ENCODE results near the gene DHDDS.

DHDDS gene

GRCh38 chr1:26405281-26405915, 26.7 kb upstream of the DHDDS start:
- H3K27me3 ChIP-seq (ENCODE audit: control insufficient read depth, insufficient read depth, low read length) = peaks cover 21% of the 10 kb centered on the region

GRCh38 chr1:26408604-26409003, 23.5 kb upstream of the DHDDS start:
- H3K4me3 ChIP-seq (ENCODE audit: low read length) = no peak overlapping the region
- H3K9me3 ChIP-seq (ENCODE audit: control insufficient read depth, low read length) = no peaks in the 10 kb centered on the region
- H3K36me3 ChIP-seq (ENCODE audit: control insufficient read depth, insufficient read depth, low read length) = no peaks in the 10 kb centered on the region
- H3K4me1 ChIP-seq (ENCODE audit: control insufficient read depth, insufficient read depth, low read length) = no peaks in the 10 kb centered on the region
- H3K27me3 ChIP-seq (ENCODE audit: control insufficient read depth, insufficient read depth, low read length) = peaks cover 51% of the 10 kb centered on the region
- no peak overlapping the region for H3K9ac ChIP-seq (ENCODE audit: low read length)

More at GRCh38 chr1:26405281-26405915, 26.7 kb upstream of the DHDDS start:
- Histone ChIP-seq H3K9me3 (ENCODE audit: control insufficient read depth, low read length) (no peaks in the 10 kb centered on the region), H3K36me3 (ENCODE audit: control insufficient read depth, insufficient read depth, low read length) (no peaks in the 10 kb centered on the region), H3K9ac (ENCODE audit: low read length) (no peak overlapping the region), H3K4me1 (ENCODE audit: control insufficient read depth, insufficient read depth, low read length) (no peaks in the 10 kb centered on the region), H3K4me3 (ENCODE audit: low read length) (no peak overlapping the region)

GRCh38 chr1:26409191-26409807, 22.8 kb upstream of the DHDDS start:
- Histone ChIP-seq H3K9ac (ENCODE audit: low read length) (no peak overlapping the region), H3K27me3 (ENCODE audit: control insufficient read depth, insufficient read depth, low read length) (peaks cover 50% of the 10 kb centered on the region), H3K4me1 (ENCODE audit: control insufficient read depth, insufficient read depth, low read length) (no peaks in the 10 kb centered on the region), H3K4me3 (ENCODE audit: low read length) (no peak overlapping the region), H3K9me3 (ENCODE audit: control insufficient read depth, low read length) (no peaks in the 10 kb centered on the region), H3K36me3 (ENCODE audit: control insufficient read depth, insufficient read depth, low read length) (no peaks in the 10 kb centered on the region)

- Histone ChIP-seq H3K9ac (ENCODE audit: low read length) (no peak within 1 kb of the TSS), H3K36me3 (ENCODE audit: control insufficient read depth, insufficient read depth, low read length) (no peaks in the 10 kb centered on the region), H3K4me3 (ENCODE audit: low read length) (no peak within 1 kb of the TSS), H3K4me1 (ENCODE audit: control insufficient read depth, insufficient read depth, low read length) (no peaks in the 10 kb centered on the region), H3K27me3 (ENCODE audit: control insufficient read depth, insufficient read depth, low read length) (peaks cover 58% of the 10 kb centered on the region), H3K9me3 (ENCODE audit: control insufficient read depth, low read length) (no peaks in the 10 kb centered on the region)
These were observed 21.2 kb upstream of the DHDDS start, which contains the start of gene LIN28A for GRCh38 chr1:26410706-26411623. Gene LIN28A, plus strand, starts transcription at chr1:26410817. Its CDS starts 75 bp downstream, at chr1:26410892.

GRCh38 chr1:26411624-26412074, 20.5 kb upstream of the DHDDS start:
- Histone ChIP-seq H3K4me1 (ENCODE audit: control insufficient read depth, insufficient read depth, low read length) (no peaks in the 10 kb centered on the region), H3K9ac (ENCODE audit: low read length) (no peak overlapping the region), H3K27me3 (ENCODE audit: control insufficient read depth, insufficient read depth, low read length) (peaks cover 58% of the 10 kb centered on the region), H3K9me3 (ENCODE audit: control insufficient read depth, low read length) (no peaks in the 10 kb centered on the region), H3K4me3 (ENCODE audit: low read length) (no peak overlapping the region), H3K36me3 (ENCODE audit: control insufficient read depth, insufficient read depth, low read length) (no peaks in the 10 kb centered on the region)

GRCh38 chr1:26412180-26412840, 19.8 kb upstream of the DHDDS start:
- Histone ChIP-seq H3K36me3 (ENCODE audit: control insufficient read depth, insufficient read depth, low read length) (no peaks in the 10 kb centered on the region), H3K4me1 (ENCODE audit: control insufficient read depth, insufficient read depth, low read length) (no peaks in the 10 kb centered on the region), H3K27me3 (ENCODE audit: control insufficient read depth, insufficient read depth, low read length) (peaks cover 58% of the 10 kb centered on the region), H3K9ac (ENCODE audit: low read length) (no peak overlapping the region), H3K4me3 (ENCODE audit: low read length) (no peak overlapping the region), H3K9me3 (ENCODE audit: control insufficient read depth, low read length) (no peaks in the 10 kb centered on the region)

GRCh38 chr1:26413031-26413430, 19.1 kb upstream of the DHDDS start:
- no peaks in the 10 kb centered on the region for H3K4me1 ChIP-seq (ENCODE audit: control insufficient read depth, insufficient read depth, low read length)
- no peaks in the 10 kb centered on the region for H3K9me3 ChIP-seq (ENCODE audit: control insufficient read depth, low read length)
- H3K27me3 ChIP-seq (ENCODE audit: control insufficient read depth, insufficient read depth, low read length) = peaks cover 58% of the 10 kb centered on the region
- H3K9ac ChIP-seq (ENCODE audit: low read length) = no peak overlapping the region
- no peaks in the 10 kb centered on the region for H3K36me3 ChIP-seq (ENCODE audit: control insufficient read depth, insufficient read depth, low read length)
- H3K4me3 ChIP-seq (ENCODE audit: low read length) = no peak overlapping the region

GRCh38 chr1:26417111-26417759, 14.9 kb upstream of the DHDDS start:
- H3K9me3 ChIP-seq (ENCODE audit: control insufficient read depth, low read length) = no peaks in the 10 kb centered on the region
- no peaks in the 10 kb centered on the region for H3K4me1 ChIP-seq (ENCODE audit: control insufficient read depth, insufficient read depth, low read length)
- no peak overlapping the region for H3K9ac ChIP-seq (ENCODE audit: low read length)
- no peaks in the 10 kb centered on the region for H3K36me3 ChIP-seq (ENCODE audit: control insufficient read depth, insufficient read depth, low read length)
- peaks cover 25% of the 10 kb centered on the region for H3K27me3 ChIP-seq (ENCODE audit: control insufficient read depth, insufficient read depth, low read length)
- no peak overlapping the region for H3K4me3 ChIP-seq (ENCODE audit: low read length)

GRCh38 chr1:26418865-26419349, 13.2 kb upstream of the DHDDS start:
- H3K36me3 ChIP-seq (ENCODE audit: control insufficient read depth, insufficient read depth, low read length) = no peaks in the 10 kb centered on the region
- H3K9me3 ChIP-seq (ENCODE audit: control insufficient read depth, low read length) = no peaks in the 10 kb centered on the region
- H3K27me3 ChIP-seq (ENCODE audit: control insufficient read depth, insufficient read depth, low read length) = peaks cover 14% of the 10 kb centered on the region
- no peaks in the 10 kb centered on the region for H3K4me1 ChIP-seq (ENCODE audit: control insufficient read depth, insufficient read depth, low read length)
- no peak overlapping the region for H3K9ac ChIP-seq (ENCODE audit: low read length)
- H3K4me3 ChIP-seq (ENCODE audit: low read length) = no peak overlapping the region

GRCh38 chr1:26419494-26419893, 12.6 kb upstream of the DHDDS start:
- no peak overlapping the region for H3K4me3 ChIP-seq (ENCODE audit: low read length)
- no peak overlapping the region for H3K9ac ChIP-seq (ENCODE audit: low read length)
- no peaks in the 10 kb centered on the region for H3K36me3 ChIP-seq (ENCODE audit: control insufficient read depth, insufficient read depth, low read length)
- no peaks in the 10 kb centered on the region for H3K9me3 ChIP-seq (ENCODE audit: control insufficient read depth, low read length)
- no peaks in the 10 kb centered on the region for H3K4me1 ChIP-seq (ENCODE audit: control insufficient read depth, insufficient read depth, low read length)
- peaks cover 12% of the 10 kb centered on the region for H3K27me3 ChIP-seq (ENCODE audit: control insufficient read depth, insufficient read depth, low read length)

- Histone ChIP-seq H3K9ac (ENCODE audit: low read length) (no peak overlapping the region), H3K27me3 (ENCODE audit: control insufficient read depth, insufficient read depth, low read length) (no peaks in the 10 kb centered on the region), H3K9me3 (ENCODE audit: control insufficient read depth, low read length) (no peaks in the 10 kb centered on the region), H3K4me3 (ENCODE audit: low read length) (no peak overlapping the region), H3K36me3 (ENCODE audit: control insufficient read depth, insufficient read depth, low read length) (no peaks in the 10 kb centered on the region), H3K4me1 (ENCODE audit: control insufficient read depth, insufficient read depth, low read length) (peaks cover 15% of the 10 kb centered on the region)
These were observed 2.4 kb upstream of the DHDDS start for GRCh38 chr1:26429721-26430120.

All from mucosa of stomach (tissue), 1 donor.